OCI-LY3 (cell line): Measurements from ENCODE around the gene RRN3.
"Not testable (repeated sequence)": the region's sequence is repeated elsewhere in the genome, so short reads cannot be mapped to it uniquely, and the experiment has no call there.

Experiments used
- H2AFZ ChIP-seq: fragments of 200-600, 300-600 bp; shearing (Covaris generic); 2 replicates; pipeline ENCODE4 v1.6.0; 2014; ENCODE audit warnings: antibody characterized with exemption, low read depth, low read length
- H3K27ac ChIP-seq: fragments of 200-600, 300-600 bp; sonication (generic); 2 replicates; pipeline ENCODE4 v1.5.1; 2014; ENCODE audit warnings: mild to moderate bottlenecking, low read length, moderate library complexity, mixed read lengths
- H3K27me3 ChIP-seq: fragments of 200-600, 300-600 bp; sonication (generic); 2 replicates; pipeline ENCODE4 v1.6.1; 2014; ENCODE audit warnings: low read depth, low read length, mixed read lengths
- H3K36me3 ChIP-seq: fragments of 200-600, 300-600 bp; sonication (generic); replicated peaks from 2 replicates; pipeline ENCODE3; 2014; ENCODE audit warnings: low read depth, low read length, mixed read lengths
- H3K4me1 ChIP-seq: fragments of 300-600, 200-600 bp; sonication (generic); 2 replicates; pipeline ENCODE4 v1.6.1; 2014; ENCODE audit warnings: low read length, mixed read lengths
- H3K4me2 ChIP-seq: fragments of 200-600, 300-600 bp; sonication (generic); 2 replicates; pipeline ENCODE4 v1.6.1; 2014; ENCODE audit warnings: low read length, mixed read lengths
- H3K4me3 ChIP-seq: fragments of 300-600, 200-600 bp; sonication (generic); 2 replicates; pipeline ENCODE4 v1.5.1; 2014; ENCODE audit warnings: antibody characterized with exemption, mild to moderate bottlenecking, low read length, moderate library complexity
- H3K79me2 ChIP-seq: fragments of 300-600, 200-600 bp; shearing (Covaris generic); 2 replicates; pipeline ENCODE4 v1.6.1; 2014; ENCODE audit warnings: mild to moderate bottlenecking, low read length, mixed read lengths
- H3K9ac ChIP-seq: fragments of 300-600, 200-600 bp; shearing (Covaris generic); 2 replicates; pipeline ENCODE4 v1.6.0; 2014; ENCODE audit warnings: mild to moderate bottlenecking, low read length, moderate library complexity
- H3K9me3 ChIP-seq: fragments of 200-600, 300-600 bp; shearing (Covaris generic); 2 replicates; pipeline ENCODE4 v1.6.1; 2014; ENCODE audit warnings: low read length, mixed read lengths; ENCODE audit not compliant: insufficient read depth
- H4K20me1 ChIP-seq: fragments of 200-600, 300-600 bp; sonication (generic); 2 replicates; pipeline ENCODE4 v1.6.1; 2016; ENCODE audit warnings: low read length, mixed read lengths; ENCODE audit not compliant: insufficient read depth
- CTCF ChIP-seq: fragments of 200-600, 300-600 bp; sonication (generic); IDR thresholded peaks from 2 replicates; pipeline ENCODE4 v1.5.1; 2014; ENCODE audit warnings: antibody characterized with exemption, low read length, low read depth
- EZH2phosphoT487 ChIP-seq: fragments of 200-600 bp; shearing (Covaris generic); IDR thresholded peaks from 2 replicates; pipeline ENCODE4 v1.6.1; 2018; ENCODE audit warnings: antibody characterized with exemption, mixed run types, low read depth

RRN3 gene

DNA sequence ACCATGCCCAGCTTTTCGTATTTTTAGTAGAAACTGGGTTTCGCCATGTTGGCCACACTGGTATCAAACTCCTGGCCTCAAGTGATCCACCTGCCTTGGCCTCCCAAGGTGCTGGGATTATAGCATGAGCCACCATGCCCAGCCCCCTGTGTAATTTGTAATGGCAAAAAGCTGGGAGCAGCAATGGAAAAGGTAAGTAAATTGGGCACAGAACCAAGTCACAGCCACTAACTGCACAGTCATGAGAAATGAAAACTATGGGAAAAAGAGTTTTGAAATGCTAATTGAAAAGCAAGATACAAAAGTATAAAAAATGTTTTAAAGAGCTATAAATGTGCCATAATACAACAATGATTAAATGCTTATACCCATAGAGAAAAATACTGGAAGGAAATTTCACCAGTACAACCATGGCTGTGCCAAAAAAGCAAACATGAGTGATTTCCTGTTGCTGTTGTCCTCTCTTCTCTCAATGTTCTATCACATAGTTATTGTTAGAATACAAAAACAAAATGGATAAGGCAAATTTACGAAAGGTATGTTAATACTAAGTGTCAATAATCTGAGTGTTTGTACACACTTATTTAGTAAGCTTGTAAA, 44.4 kb downstream of the RRN3 start:
- no peaks in the 10 kb centered on the region for H3K27me3 ChIP-seq
- TF ChIP-seq CTCF, result no peak
- no peak for TF ChIP-seq EZH2phosphoT487
- no peak overlapping the region for H3K4me3 ChIP-seq
- H3K4me1 ChIP-seq, result peaks cover 2% of the 10 kb centered on the region; the same call in 1 of the 2 replicates
- H3K9me3 ChIP-seq, result no peaks in the 10 kb centered on the region
- H3K27ac ChIP-seq, result no peak overlapping the region
- no peak overlapping the region for H3K9ac ChIP-seq
- H3K36me3 ChIP-seq, result peaks cover 7% of the 10 kb centered on the region
- H2AFZ ChIP-seq, result no peak overlapping the region
- no peak overlapping the region for H3K4me2 ChIP-seq
- H4K20me1 ChIP-seq, result no peaks in the 10 kb centered on the region
- H3K79me2 ChIP-seq, result peaks cover 8% of the 10 kb centered on the region

GRCh38 chr16:15046692-15047376, 47.2 kb downstream of the RRN3 start:
- Histone ChIP-seq H3K4me3 (no peak overlapping the region), H3K9me3 (no peaks in the 10 kb centered on the region), H3K79me2 (no peaks in the 10 kb centered on the region), H3K4me1 (no peaks in the 10 kb centered on the region), H3K36me3 (peaks cover 9% of the 10 kb centered on the region), H4K20me1 (no peaks in the 10 kb centered on the region), H3K4me2 (no peak overlapping the region), H3K27me3 (no peaks in the 10 kb centered on the region), H3K27ac (no peak overlapping the region), H3K9ac (no peak overlapping the region), H2AFZ (no peak overlapping the region)
- TF ChIP-seq CTCF, result no peak
- TF ChIP-seq EZH2phosphoT487, result no peak

GRCh38 chr16:15045270-15045669, 48.8 kb downstream of the RRN3 start:
- not testable (repeated sequence) for H3K4me3 ChIP-seq, H4K20me1 ChIP-seq, H3K9me3 ChIP-seq, H3K4me2 ChIP-seq, H3K36me3 ChIP-seq, H3K4me1 ChIP-seq, H3K9ac ChIP-seq, H2AFZ ChIP-seq, H3K27ac ChIP-seq, H3K27me3 ChIP-seq, H3K79me2 ChIP-seq

DNA sequence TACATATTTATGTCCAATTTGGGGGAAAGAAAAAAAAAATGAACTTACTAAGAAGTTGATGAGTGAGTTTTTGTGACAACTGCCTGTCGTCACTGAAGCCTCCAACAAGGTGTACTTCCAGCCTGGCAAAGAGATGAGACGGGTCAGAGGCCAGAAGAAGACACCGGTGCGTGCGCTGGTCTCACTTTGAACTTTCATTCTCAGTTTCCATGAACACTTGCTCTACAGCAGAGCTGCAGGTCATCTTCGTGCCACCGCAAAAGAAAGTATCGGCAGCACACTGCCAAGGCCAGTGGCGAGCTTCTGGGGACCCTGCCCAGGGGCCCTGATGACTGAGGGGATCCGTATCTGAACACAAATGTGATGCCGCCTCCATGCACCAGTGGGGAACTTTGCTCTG, 49.8 kb downstream of the RRN3 start:
- Histone ChIP-seq H3K9me3 (no peaks in the 10 kb centered on the region), H3K9ac (no peak overlapping the region), H3K4me1 (no peaks in the 10 kb centered on the region), H3K4me2 (no peak overlapping the region), H3K36me3 (peaks cover 18% of the 10 kb centered on the region), H3K4me3 (no peak overlapping the region), H3K27me3 (no peaks in the 10 kb centered on the region), H4K20me1 (no peaks in the 10 kb centered on the region), H2AFZ (no peak overlapping the region), H3K79me2 (no peaks in the 10 kb centered on the region), H3K27ac (no peak overlapping the region)
- TF ChIP-seq CTCF (no peak), EZH2phosphoT487 (no peak)
